Left colon (tissue), 2 donors: Measurements from ENCODE around the gene MYO3B. TPM values are rescaled to one million over a fixed set of nuclear protein-coding genes. Genes with fewer than 3 reads are reported as not detected.

Experiments
- ATAC-seq: fragments of 200-7000 bp; cut with Tn5 transposase; one replicate; pipeline ENCODE4 v1.9.1; 2020; ENCODE audit warnings: mild to moderate bottlenecking, moderate library complexity
- DNase-seq, 2 donors: peaks; one replicate each; pipeline ENCODE4 v3.0.0-alpha.2; 2020
- intact Hi-C, 2 donors: fragments of 100-400 bp; cut with DNase I in 1 of 2; cut with micrococcal nuclease in 1 of 2; formaldehyde crosslinking; loops; one replicate each; pipeline versions ENCODE4 v1.11.2 to v1.14.0; 2022; cut with DNase I, micrococcal nuclease
- total RNA-seq, 2 donors: library from RNA; stranded (reverse); fragmentation: NEBNext Ultra II Directional; extraction: Animal tissue kit (Norgen Biotek cat#: 25700); gene quantifications; one replicate each; pipeline ENCODE4 v1.2.1, GENCODE V29; 2021
- donor health status: DM: no; HTN: no; CAD: no.
- donor health status: DM: yes; HTN: yes; CAD: no.

Gene MYO3B
- total RNA-seq, 2 donors from 2014 or later = 0.09 TPM; not detected in 1

DNA sequence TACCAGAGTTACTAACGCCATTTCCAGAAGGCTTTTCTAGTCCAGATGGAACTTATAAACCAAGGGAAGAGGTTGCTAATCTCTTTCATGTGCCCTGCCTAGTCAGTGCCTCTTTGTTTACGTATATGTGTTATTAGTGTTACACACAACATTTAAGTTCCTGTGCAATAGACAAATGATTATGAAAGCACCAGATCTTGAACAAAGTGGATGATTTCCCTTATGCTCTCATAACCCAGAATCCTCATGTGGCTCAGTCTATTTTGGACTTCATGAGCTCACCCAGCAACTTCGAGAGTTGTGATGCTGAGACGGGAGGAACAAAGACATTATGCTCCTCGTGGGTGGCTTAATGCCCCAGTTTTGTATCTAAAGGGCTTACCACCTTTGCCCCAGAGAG, 322.8 kb downstream of the MYO3B start:
- DNase-seq = no peak
- intact Hi-C loops = no loop called here
- peak; percentile 7 for ATAC-seq

DNA sequence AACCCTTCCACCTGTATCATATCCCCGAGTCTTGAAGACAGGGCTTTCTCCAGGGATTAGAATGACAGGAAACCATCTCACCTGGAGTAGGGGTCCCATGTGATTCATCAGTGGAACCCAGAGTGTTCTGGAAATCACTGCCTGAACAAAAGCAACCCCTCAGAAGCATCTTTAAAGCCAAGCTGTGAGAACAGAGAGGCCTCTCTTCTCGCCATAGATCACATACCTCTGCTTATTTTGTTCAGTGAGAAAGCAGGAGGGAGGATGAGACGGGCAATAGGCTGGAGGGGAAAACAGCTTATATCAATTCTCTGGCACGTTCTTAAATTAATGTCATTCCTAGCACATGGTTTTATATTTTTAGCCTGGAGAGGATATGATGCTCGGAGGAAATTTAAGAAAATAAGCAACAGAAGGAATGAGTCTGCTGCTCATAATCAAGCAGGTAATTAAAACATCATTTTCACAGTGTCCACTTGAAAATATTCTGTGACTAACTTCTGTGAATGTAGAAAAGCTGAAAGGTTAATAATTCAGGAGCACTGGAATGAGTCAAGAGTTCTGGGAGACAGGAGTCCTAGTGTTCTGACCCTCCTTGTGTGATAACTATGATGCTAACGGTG, 323.6 kb downstream of the MYO3B start:
- intact Hi-C loops = no loop called here
- ATAC-seq = no peak
- DNase-seq = no peak

GRCh38 chr2:170502361-170503130, 324.6 kb downstream of the MYO3B start:
- intact Hi-C loops = no loop called here
- no peak for ATAC-seq
- DNase-seq = no peak

DNA sequence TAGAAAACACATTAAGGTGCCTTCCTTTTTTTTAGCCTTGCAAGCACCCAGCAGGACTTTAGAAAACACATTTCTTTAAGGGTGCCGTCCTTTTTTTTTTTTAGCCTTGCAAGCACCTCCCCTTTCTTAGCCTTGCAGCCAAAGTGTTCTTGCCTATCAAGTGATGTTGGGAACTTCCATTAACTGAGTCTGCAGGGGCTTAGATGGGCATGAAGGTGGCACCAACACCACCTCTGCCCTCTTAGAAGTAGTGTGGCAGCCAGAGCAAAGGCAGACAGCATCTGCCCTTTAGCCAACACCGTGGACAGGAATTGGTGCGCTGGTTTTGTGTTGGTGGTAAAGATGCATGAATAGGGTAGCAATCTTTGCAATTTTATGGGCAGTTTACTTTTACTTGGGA, 325.6 kb downstream of the MYO3B start:
- no peak for DNase-seq
- no peak for ATAC-seq
- intact Hi-C loops = no loop called here

GRCh38 chr2:170503971-170504809, 326.2 kb downstream of the MYO3B start:
- ATAC-seq = no peak
- intact Hi-C loops = no loop called here
- no peak for DNase-seq

DNA sequence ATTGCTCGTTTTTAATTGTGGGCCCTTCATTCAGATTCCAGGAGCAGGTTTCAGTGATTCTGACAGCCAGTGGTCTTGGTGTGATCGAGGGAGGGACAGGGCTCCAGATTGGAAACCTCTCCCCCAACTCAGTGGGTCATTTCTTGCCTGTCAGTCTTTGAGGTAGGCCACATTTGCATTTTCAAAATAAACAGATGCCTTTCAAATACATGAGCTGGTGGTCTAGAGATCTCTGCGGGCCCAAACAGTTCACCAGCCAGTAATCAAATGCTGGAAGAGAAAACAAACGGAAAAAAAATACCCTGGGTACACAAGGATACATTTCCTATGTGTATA, 326.8 kb downstream of the MYO3B start:
- no peak for ATAC-seq
- intact Hi-C loops = no loop called here
- no peak for DNase-seq

GRCh38 chr2:170505631-170506275, 327.8 kb downstream of the MYO3B start:
- peak; percentile 48 to 58 for DNase-seq
- intact Hi-C loops = no loop called here
- ATAC-seq = no peak

DNA sequence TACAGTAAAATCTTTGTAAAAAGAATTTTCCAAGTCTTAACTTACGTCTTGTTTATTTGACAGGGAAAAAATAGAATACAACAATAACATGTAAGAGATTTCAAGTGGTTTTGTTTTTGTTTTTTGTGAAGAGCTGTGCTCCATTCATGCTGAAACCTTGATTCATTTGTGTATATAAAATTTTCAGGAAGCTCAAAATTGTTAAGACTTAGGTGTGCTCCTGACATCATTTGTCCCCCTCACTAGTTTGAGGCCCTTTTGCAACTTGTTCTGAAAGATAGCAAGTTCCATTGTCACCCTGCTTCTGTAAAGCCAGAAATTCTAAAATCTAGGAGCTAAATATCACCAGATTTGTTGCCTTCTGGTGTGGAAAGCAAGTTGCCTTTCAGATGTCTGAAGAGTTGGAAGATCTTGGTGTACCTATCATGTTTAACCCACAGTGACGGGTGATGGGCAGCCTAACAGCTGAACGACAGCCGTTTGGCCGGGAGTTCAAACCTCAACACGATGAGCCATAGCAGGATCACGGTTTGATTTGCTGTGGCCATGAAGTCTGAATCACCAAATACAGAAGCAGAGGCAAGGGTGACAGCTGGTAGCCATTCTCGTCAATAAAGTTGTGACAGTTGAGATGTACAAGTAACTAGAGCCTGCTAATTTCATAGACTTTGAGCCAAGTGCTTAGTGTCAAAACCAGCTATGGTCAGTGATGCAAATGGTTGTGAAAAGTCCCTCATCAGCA, 331.7 kb downstream of the MYO3B start:
- ATAC-seq = no peak
- no peak for DNase-seq
- intact Hi-C loops = no loop called here

- peak; percentile 18 to 30 for DNase-seq
- intact Hi-C loops = no loop called here
- ATAC-seq = peak; percentile 85
These were observed 334.3 kb downstream of the MYO3B start for GRCh38 chr2:170512266-170512665.

- intact Hi-C loops = no loop called here
- ATAC-seq (peak; percentile 52), DNase-seq (no peak)
These were observed 336.2 kb downstream of the MYO3B start for GRCh38 chr2:170514140-170514539.

- DNase-seq (no peak), ATAC-seq (no peak)
- intact Hi-C loops = no loop called here
These were observed 339.6 kb downstream of the MYO3B start for GRCh38 chr2:170517538-170517937.

DNA sequence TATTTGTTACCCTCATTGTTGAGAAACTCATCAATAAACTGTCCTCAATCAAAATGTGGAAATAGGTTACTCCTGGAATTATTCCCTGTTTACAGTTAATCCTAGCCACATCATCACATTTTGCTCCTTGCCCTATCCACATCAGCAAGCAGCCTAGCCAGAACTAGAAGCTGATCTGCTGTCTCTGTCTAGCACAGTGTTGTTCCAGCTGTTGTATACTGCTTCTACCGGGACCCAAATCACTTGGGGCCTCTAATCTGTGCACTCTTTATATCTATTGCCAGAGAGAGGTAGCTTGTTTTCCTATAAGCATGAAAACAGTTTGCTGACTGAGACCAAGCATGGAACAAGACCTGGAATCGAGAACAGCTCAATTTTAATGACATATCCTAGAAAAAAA, 341.0 kb downstream of the MYO3B start:
- ATAC-seq (no peak), DNase-seq (no peak)
- intact Hi-C loops = no loop called here

DNA sequence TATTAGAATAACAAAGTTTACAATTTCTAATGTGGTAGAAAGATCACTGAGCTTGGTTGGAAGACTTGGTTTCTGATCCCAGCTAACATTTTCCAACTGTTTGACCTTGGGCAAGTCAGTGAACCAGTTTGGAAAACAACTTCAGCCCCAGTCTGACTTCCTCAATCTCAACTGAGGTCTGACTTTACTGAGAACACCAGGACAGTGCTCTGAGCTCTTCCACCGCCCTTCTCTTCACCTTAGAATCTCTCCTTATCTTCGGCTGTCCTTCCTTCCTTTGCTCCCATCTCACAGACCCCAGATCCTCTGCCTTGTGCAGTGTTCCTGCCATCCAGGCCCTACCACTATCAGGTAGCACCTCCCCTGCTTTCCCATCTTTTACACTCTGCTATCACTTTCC, 343.4 kb downstream of the MYO3B start:
- intact Hi-C loops = no loop called here
- DNase-seq (no peak), ATAC-seq (no peak)

GRCh38 chr2:170523506-170523905, 345.6 kb downstream of the MYO3B start:
- intact Hi-C loops = no loop called here
- ATAC-seq = no peak
- DNase-seq = no peak

- DNase-seq = no peak
- ATAC-seq = no peak
- intact Hi-C loops = no loop called here
These were observed 347.1 kb downstream of the MYO3B start for GRCh38 chr2:170524828-170525565.

GRCh38 chr2:170525566-170525900, 347.6 kb downstream of the MYO3B start:
- peak; percentile 24 to 70 for DNase-seq
- intact Hi-C loops = no loop called here
- ATAC-seq = no peak

DNA sequence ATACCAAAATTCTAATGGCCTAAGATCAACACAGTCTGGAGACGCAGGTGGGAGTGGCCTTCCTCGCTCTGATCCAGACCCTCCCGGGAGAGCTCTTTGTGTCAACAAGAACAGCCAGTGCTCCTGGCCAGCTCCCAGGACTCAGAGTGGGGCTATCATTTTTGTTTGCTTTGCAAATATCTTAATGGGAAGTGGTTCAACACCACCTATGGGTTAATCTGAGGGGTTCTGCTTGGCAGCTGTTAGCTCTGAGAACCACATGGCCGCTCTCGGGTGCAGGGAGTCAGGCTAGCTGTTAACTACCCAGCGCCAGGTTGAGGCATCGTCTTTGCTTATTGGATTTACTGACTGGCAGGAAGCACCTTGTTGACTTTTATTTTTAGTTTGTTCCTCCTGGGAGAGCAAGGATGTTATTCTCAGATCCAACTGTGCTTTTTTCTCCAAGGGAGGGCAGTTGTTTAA, 352.4 kb downstream of the MYO3B start:
- peak; percentile 95 for ATAC-seq
- DNase-seq = peak; percentile 80 to 89
- intact Hi-C loops = no loop called here
